ENCODE data around the gene DSCAML1.

- TF ChIP-seq, protein P1, sequence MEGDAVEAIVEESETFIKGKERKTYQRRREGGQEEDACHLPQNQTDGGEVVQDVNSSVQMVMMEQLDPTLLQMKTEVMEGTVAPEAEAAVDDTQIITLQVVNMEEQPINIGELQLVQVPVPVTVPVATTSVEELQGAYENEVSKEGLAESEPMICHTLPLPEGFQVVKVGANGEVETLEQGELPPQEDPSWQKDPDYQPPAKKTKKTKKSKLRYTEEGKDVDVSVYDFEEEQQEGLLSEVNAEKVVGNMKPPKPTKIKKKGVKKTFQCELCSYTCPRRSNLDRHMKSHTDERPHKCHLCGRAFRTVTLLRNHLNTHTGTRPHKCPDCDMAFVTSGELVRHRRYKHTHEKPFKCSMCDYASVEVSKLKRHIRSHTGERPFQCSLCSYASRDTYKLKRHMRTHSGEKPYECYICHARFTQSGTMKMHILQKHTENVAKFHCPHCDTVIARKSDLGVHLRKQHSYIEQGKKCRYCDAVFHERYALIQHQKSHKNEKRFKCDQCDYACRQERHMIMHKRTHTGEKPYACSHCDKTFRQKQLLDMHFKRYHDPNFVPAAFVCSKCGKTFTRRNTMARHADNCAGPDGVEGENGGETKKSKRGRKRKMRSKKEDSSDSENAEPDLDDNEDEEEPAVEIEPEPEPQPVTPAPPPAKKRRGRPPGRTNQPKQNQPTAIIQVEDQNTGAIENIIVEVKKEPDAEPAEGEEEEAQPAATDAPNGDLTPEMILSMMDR (IDR thresholded peaks at IDR 0.05; ENCODE audit: low read depth, low read length): no peak
- no peak for TF ChIP-seq EZH2phosphoT487 (IDR thresholded peaks at IDR 0.05; ENCODE audit: low read depth)
Observed at GRCh38 chr11:117591316-117592039, 205.5 kb downstream of the DSCAML1 start.
